Muscle layer of colon (tissue), 2 donors: Measurements from ENCODE around the gene PLPPR1.

Experiments used
- H3K27ac ChIP-seq: one replicate; pipeline ENCODE4 v1.7.0; 2013; ENCODE audit warnings: low read depth, mild to moderate bottlenecking, low read length, moderate library complexity
- H3K27me3 ChIP-seq, 2 donors: one replicate each; pipeline ENCODE4 v1.7.0; 2013; ENCODE audit warnings: low read length in 2 of 2, mild to moderate bottlenecking in 2 of 2; ENCODE audit not compliant: insufficient read depth in 2 of 2, control insufficient read depth in 1 of 2
- H3K36me3 ChIP-seq: one replicate; pipeline ENCODE4 v1.7.0; 2013; ENCODE audit warnings: mild to moderate bottlenecking, low read length; ENCODE audit not compliant: insufficient read depth
- H3K4me1 ChIP-seq: one replicate; pipeline ENCODE4 v1.7.0; 2013; ENCODE audit warnings: mild to moderate bottlenecking, low read length; ENCODE audit not compliant: insufficient read depth
- H3K4me3 ChIP-seq, 2 donors: one replicate each; pipeline ENCODE4 v1.7.0; 2013; ENCODE audit warnings: low read length in 2 of 2, low read depth in 1 of 2, mild to moderate bottlenecking in 1 of 2, moderate library complexity in 1 of 2
- H3K9ac ChIP-seq: one replicate; pipeline ENCODE4 v1.7.0; 2013; ENCODE audit warnings: low read length
- H3K9me3 ChIP-seq: one replicate; pipeline ENCODE4 v1.7.0; 2013; ENCODE audit warnings: mild to moderate bottlenecking, low read length
- donor health status: abdominal sarcoma.
- donor health status: Adenocarcinoma of cecum.

The PLPPR1 gene

GRCh38 chr9:101307524-101308213, 279.1 kb downstream of the PLPPR1 start:
- no peaks in the 10 kb centered on the region for H3K36me3 ChIP-seq
- H3K4me3 ChIP-seq, result no peak overlapping the region
- H3K27ac ChIP-seq, result no peak overlapping the region
- H3K9ac ChIP-seq, result no peak overlapping the region
- no peaks in the 10 kb centered on the region for H3K9me3 ChIP-seq
- H3K4me1 ChIP-seq, result peaks cover 4% of the 10 kb centered on the region
- no peaks in the 10 kb centered on the region for H3K27me3 ChIP-seq

- H3K4me3 ChIP-seq, result no peak overlapping the region
- H3K9ac ChIP-seq, result no peak overlapping the region
- no peaks in the 10 kb centered on the region for H3K36me3 ChIP-seq
- H3K27ac ChIP-seq, result no peak overlapping the region
- peaks cover 4% of the 10 kb centered on the region for H3K4me1 ChIP-seq
- no peaks in the 10 kb centered on the region for H3K27me3 ChIP-seq
- no peaks in the 10 kb centered on the region for H3K9me3 ChIP-seq
Measured at GRCh38 chr9:101309139-101309538, 280.6 kb downstream of the PLPPR1 start.

DNA sequence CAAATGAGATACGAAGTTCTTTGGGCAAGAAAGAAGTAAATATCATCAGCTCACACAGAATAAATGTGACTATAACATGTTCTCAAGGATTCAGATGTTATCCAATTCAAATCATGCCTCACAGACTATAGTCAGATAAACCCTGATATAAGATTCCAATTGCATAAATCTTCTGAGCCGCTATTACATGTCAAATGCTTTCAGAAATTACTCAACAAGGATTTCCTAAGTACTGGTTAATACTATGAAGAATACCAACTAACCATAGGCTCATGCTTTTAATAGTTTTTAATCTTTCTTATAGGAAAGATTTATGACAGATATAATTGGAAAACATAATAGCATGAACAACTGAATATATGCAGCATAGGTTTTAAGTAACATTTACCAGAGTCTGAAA, 282.7 kb downstream of the PLPPR1 start:
- no peak overlapping the region for H3K27ac ChIP-seq
- H3K9ac ChIP-seq, result no peak overlapping the region
- H3K4me3 ChIP-seq, result no peak overlapping the region
- H3K9me3 ChIP-seq, result no peaks in the 10 kb centered on the region
- no peaks in the 10 kb centered on the region for H3K27me3 ChIP-seq
- H3K4me1 ChIP-seq, result peaks cover 4% of the 10 kb centered on the region
- no peaks in the 10 kb centered on the region for H3K36me3 ChIP-seq

DNA sequence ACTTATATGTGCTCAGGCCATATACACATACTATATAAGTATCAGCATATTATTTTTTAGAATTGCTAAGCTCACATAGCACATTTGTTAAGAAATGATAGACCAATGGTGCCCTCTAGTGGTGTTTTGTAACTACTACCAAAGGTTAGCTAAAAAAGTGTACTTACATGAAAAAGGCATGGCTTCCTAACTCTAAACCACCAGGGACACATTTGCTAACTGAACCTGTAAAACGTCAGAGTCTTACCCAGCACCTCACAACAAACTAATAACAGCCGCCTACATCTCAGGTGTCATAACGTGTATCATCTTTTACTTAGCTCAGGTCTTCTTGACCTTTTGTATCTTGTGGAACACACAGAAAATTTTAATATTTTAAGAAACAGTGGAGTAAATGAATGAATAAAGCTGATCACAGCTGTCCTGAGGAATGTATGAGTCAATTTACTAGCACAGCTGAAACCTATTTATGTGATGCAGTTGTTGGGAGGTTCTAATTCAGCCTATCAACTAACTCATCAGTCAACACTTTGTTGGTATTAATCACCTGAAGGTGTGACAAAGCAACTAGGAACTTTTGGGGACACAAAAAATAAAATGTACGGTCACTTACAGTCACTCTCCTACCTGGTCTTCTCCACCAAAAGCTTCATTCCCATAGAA, 283.4 kb downstream of the PLPPR1 start:
- Histone ChIP-seq H3K9ac (no peak overlapping the region), H3K4me3 (no peak overlapping the region), H3K9me3 (no peaks in the 10 kb centered on the region), H3K4me1 (peaks cover 4% of the 10 kb centered on the region), H3K27me3 (no peaks in the 10 kb centered on the region), H3K27ac (no peak overlapping the region), H3K36me3 (no peaks in the 10 kb centered on the region)

DNA sequence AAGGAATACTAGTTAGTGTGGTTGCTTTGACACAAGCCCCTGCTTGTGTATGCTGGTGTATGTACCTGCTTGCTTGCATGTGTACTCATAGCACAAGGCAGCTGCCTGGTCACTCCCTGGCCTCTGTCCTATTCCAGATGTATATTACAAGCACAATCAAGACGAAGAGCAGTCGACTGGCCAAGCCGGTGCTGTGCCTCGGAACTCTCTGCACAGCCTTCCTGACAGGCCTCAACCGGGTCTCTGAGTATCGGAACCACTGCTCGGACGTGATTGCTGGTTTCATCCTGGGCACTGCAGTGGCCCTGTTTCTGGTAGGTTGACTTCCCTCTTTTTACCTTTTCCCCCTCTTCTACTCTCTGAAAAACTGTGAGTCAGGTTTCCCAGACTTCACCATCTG, 284.1 kb downstream of the PLPPR1 start:
- Histone ChIP-seq H3K27ac (no peak overlapping the region), H3K9ac (no peak overlapping the region), H3K4me3 (no peak overlapping the region), H3K9me3 (no peaks in the 10 kb centered on the region), H3K4me1 (no peaks in the 10 kb centered on the region), H3K36me3 (no peaks in the 10 kb centered on the region), H3K27me3 (no peaks in the 10 kb centered on the region)

DNA sequence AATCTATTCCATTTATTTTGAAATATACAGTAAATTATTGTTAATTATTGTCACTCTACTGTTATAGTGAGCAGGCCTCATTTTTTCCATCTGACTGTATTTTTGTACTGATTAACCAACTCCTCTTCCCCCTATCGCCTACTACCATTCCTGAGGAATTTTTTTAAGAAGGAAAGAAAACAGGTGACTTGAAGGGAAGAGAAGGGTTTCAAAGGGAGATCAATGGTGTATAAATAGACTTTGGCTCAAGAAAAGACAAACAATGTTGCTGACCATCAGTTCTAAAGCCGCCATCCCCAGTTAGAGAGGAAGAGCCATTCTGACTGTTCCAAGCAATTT, 286.6 kb downstream of the PLPPR1 start:
- Histone ChIP-seq H3K27ac (no peak overlapping the region), H3K27me3 (no peaks in the 10 kb centered on the region), H3K4me3 (no peak overlapping the region), H3K4me1 (no peaks in the 10 kb centered on the region), H3K36me3 (no peaks in the 10 kb centered on the region), H3K9me3 (no peaks in the 10 kb centered on the region), H3K9ac (no peak overlapping the region)

- no peaks in the 10 kb centered on the region for H3K27me3 ChIP-seq
- H3K9me3 ChIP-seq, result no peaks in the 10 kb centered on the region
- H3K4me3 ChIP-seq, result no peak overlapping the region
- H3K9ac ChIP-seq, result no peak overlapping the region
- H3K36me3 ChIP-seq, result no peaks in the 10 kb centered on the region
- no peaks in the 10 kb centered on the region for H3K4me1 ChIP-seq
- H3K27ac ChIP-seq, result no peak overlapping the region
Measured at GRCh38 chr9:101317735-101318134, 289.2 kb downstream of the PLPPR1 start.

- no peaks in the 10 kb centered on the region for H3K27me3 ChIP-seq
- H3K27ac ChIP-seq, result no peak overlapping the region
- no peak overlapping the region for H3K4me3 ChIP-seq
- no peak overlapping the region for H3K9ac ChIP-seq
- H3K36me3 ChIP-seq, result no peaks in the 10 kb centered on the region
- H3K4me1 ChIP-seq, result no peaks in the 10 kb centered on the region
- no peaks in the 10 kb centered on the region for H3K9me3 ChIP-seq
Measured at GRCh38 chr9:101323129-101323528, 294.6 kb downstream of the PLPPR1 start.

GRCh38 chr9:101324245-101324804, 295.8 kb downstream of the PLPPR1 start:
- no peaks in the 10 kb centered on the region for H3K36me3 ChIP-seq
- no peak overlapping the region for H3K4me3 ChIP-seq
- no peak overlapping the region for H3K9ac ChIP-seq
- H3K27ac ChIP-seq, result no peak overlapping the region
- no peaks in the 10 kb centered on the region for H3K9me3 ChIP-seq
- no peaks in the 10 kb centered on the region for H3K27me3 ChIP-seq
- no peaks in the 10 kb centered on the region for H3K4me1 ChIP-seq

DNA sequence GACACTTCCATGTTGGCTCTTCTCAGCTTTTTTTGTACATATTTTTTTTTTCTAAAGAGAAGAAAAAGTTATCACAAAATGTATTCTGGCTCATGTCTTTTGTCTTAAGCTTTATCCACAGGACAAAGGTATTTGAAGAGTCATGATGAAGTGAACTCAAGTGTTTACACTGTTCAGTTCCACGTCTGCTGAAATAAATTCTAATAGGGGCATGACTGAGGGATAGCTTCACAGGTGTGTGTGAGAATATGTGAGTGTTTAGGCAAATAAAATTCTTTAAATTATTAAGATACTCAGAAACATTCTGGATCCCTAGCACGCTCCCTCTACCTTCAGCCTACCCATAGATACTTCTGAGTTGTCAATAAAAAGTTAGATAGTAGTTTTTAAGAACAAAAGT, 296.5 kb downstream of the PLPPR1 start:
- no peaks in the 10 kb centered on the region for H3K27me3 ChIP-seq
- H3K9me3 ChIP-seq, result no peaks in the 10 kb centered on the region
- H3K4me1 ChIP-seq, result no peaks in the 10 kb centered on the region
- no peak overlapping the region for H3K27ac ChIP-seq
- no peaks in the 10 kb centered on the region for H3K36me3 ChIP-seq
- no peak overlapping the region for H3K4me3 ChIP-seq
- no peak overlapping the region for H3K9ac ChIP-seq

DNA sequence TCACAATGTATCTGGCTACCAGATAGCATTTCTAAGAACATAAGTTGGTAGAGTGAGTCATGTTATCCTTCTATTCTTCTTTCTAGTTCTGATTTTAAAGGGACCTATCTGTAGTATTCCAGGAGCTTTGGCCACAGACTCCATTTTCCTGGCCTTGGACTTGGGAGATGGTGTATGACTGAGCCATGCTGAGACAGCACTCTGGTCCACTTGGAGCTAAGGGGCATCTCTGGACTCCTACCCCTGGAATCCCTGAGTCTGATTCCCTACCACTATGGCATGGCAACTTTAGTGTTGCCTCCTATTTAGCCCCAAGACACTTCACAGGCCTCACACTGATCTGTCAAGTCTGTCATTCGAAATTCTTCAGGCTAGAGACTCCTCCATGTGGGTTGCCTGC, 297.5 kb downstream of the PLPPR1 start:
- Histone ChIP-seq H3K36me3 (no peaks in the 10 kb centered on the region), H3K9ac (no peak overlapping the region), H3K4me3 (no peak overlapping the region), H3K9me3 (no peaks in the 10 kb centered on the region), H3K27me3 (no peaks in the 10 kb centered on the region), H3K4me1 (no peaks in the 10 kb centered on the region), H3K27ac (no peak overlapping the region)

DNA sequence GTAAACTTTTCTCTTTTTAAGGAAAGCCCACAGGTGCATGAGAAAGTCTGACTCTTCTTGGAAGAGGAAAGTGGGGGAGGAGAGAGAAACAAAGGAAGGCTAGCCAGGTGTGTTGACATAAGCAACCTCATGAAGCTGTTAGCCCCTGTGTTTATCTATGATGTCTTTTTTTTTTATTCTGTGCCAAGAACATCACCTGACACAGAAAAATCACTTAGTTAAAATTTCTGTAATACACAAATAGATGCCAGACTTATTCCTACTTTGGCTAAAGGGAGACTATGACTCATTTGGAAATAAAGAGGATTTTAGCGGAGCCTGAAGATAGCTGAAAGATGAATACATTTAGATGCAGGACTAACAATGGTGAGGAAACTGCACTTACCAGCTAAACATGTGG, 298.0 kb downstream of the PLPPR1 start:
- H3K27ac ChIP-seq, result no peak overlapping the region
- no peak overlapping the region for H3K9ac ChIP-seq
- H3K27me3 ChIP-seq, result no peaks in the 10 kb centered on the region
- H3K36me3 ChIP-seq, result no peaks in the 10 kb centered on the region
- no peaks in the 10 kb centered on the region for H3K9me3 ChIP-seq
- H3K4me3 ChIP-seq, result no peak overlapping the region
- no peaks in the 10 kb centered on the region for H3K4me1 ChIP-seq
